Heart left ventricle (tissue), 16 donors: ENCODE results near the gene WNT11. TPM values are rescaled to one million over a fixed set of nuclear protein-coding genes. Genes with fewer than 3 reads are reported as not detected.

ENCODE experiments used
- ATAC-seq, 4 donors: fragments of 200-7000 bp; cut with Tn5 transposase; one replicate each; pipeline ENCODE4 v1.9.1; 2020 to 2022; ENCODE audit warnings: moderate library complexity in 4 of 4, mild to moderate bottlenecking in 3 of 4, moderate number of reproducible peaks in 1 of 4
- DNase-seq, 5 donors: peaks; one replicate each; pipeline ENCODE4 v3.0.0-alpha.2; 2020
- H3K27ac ChIP-seq, 12 donors: fragments of 200-600 bp; sonication (generic) in 4 of 12; one replicate each; pipeline versions ENCODE4 v1.5.0 to v1.8.0; 2016 to 2022; ENCODE audit warnings: mild to moderate bottlenecking in 2 of 12
- H3K27me3 ChIP-seq, 9 donors: fragments of 200-600 bp; sonication (generic) in 2 of 9; one replicate each; pipeline versions ENCODE4 v1.5.1 to v1.8.0; 2016 to 2022; ENCODE audit warnings: mild to moderate bottlenecking in 3 of 9
- H3K36me3 ChIP-seq, 9 donors: fragments of 200-600 bp; sonication (generic) in 2 of 9; one replicate each; pipeline versions ENCODE4 v1.5.0 to v1.8.0; 2018 to 2022; ENCODE audit warnings: mild to moderate bottlenecking in 2 of 9
- H3K4me1 ChIP-seq, 12 donors: fragments of 200-600 bp; sonication (generic) in 4 of 12; one replicate each; pipeline versions ENCODE4 v1.5.0 to v1.8.0; 2016 to 2022; ENCODE audit warnings: mild to moderate bottlenecking in 3 of 12
- H3K4me3 ChIP-seq, 12 donors: fragments of 200-600 bp; sonication (generic) in 4 of 12; one replicate each; pipeline versions ENCODE4 v1.5.0 to v1.8.0; 2017 to 2022; ENCODE audit warnings: mild to moderate bottlenecking in 9 of 12, moderate library complexity in 4 of 12
- H3K9me3 ChIP-seq, 12 donors: fragments of 200-600 bp; sonication (generic) in 4 of 12; one replicate each; pipeline versions ENCODE4 v1.5.0 to v1.8.0; 2016 to 2022; ENCODE audit warnings: mild to moderate bottlenecking in 1 of 12
- CTCF ChIP-seq, 12 donors: fragments of 200-600 bp; sonication (generic) in 4 of 12; IDR thresholded peaks; one replicate each; pipeline versions ENCODE4 v1.5.0 to v1.8.0; 2018 to 2022; ENCODE audit warnings: antibody characterized with exemption in 12 of 12, mild to moderate bottlenecking in 5 of 12
- POLR2A ChIP-seq, 2 donors: fragments of 450-650 bp; IDR thresholded peaks; one replicate each; pipeline ENCODE4 v1.6.1; 2017; ENCODE audit warnings: antibody characterized with exemption in 2 of 2, mild to moderate bottlenecking in 2 of 2, moderate library complexity in 2 of 2
- WGBS, 4 donors: extraction: QIAGEN DNeasy Blood & Tissue Kit in 2 of 4; methylation state at CpG; one replicate each; pipeline versions ENCODE4 v1.1.5 to v1.1.7; 2013 to 2018; 5-methylcytosine and 5-hydroxymethylcytosine counted together
- intact Hi-C, 10 donors: fragments of 100-400 bp; cut with DNase I; formaldehyde crosslinking; loops; one replicate each; pipeline versions ENCODE4 v1.11.1 to v1.14.2; 2022
- polyA plus RNA-seq, 2 donors: library from polyadenylated mRNA; stranded (reverse); fragments of 200-250 nt; gene quantifications; one replicate each; pipeline ENCODE4 v1.2.3, GENCODE V29; 2013
- total RNA-seq, 9 donors: library from RNA; depleted of rRNA in 2 of 9; stranded (reverse); fragments of >200 nt in 2 of 9; fragmentation: NEBNext Ultra II Directional in 3 of 9; extraction: Animal tissue kit (Norgen Biotek cat#: 25700) in 3 of 9; gene quantifications; one replicate each; pipeline versions ENCODE4 v1.1.0 to v1.2.4, GENCODE V29; 2016 to 2023
- donor health status: ischemic (EF 13 %, LVEDD 7.1; RV severe dilation, severe dysfunction).
- donor health status: healthy with polysubstance abuse.
- donor health status: DM: no; HTN: yes; CAD: no.
- donor health status: DM: no; HTN: no; CAD: no.
- donor health status: ischemic (EF 25% LVEDD 6.9; RV normal size, moderate dysfunction).
- donor health status: ischemic (EF 25% LVEDD 5.7; RV mildly dilated, moderate dysfunction).
- donor health status: healthy.
- donor health status: DM: yes; HTN: yes; CAD: no.
- donor health status: ischemic (EF 35%, LVEDD 5.7; RV mildly dilated, moderate dysfunction).
- donor health status: nonischemic (EF 11% LVEDD 7.7; RV severe dilation, severe dysfunction).
- donor health status: DM: yes; HTN: yes; CAD: no.
- donor health status: PGD.
- donor health status: ischemic (EF 29% LVEDD 5.4; RV normal size, mild dysfunction).
- donor health status: nonischemic (EF 23%, LVEDD 6.1; RV moderate dilation, normal function).

Gene WNT11
- total and polyA plus RNA-seq, 11 donors: 3.8 to 20.9 (median 8.1) TPM

GRCh38 chr11:76233196-76233921 lies 27.1 kb upstream of the WNT11 start:
- Histone ChIP-seq H3K9me3 (no peaks in the 10 kb centered on the region), H3K4me3 (no peak overlapping the region), H3K27ac (peak overlapping the region in 7 of 12 donors; percentile 74 to 90 (median 82)), H3K27me3 (no peaks in the 10 kb centered on the region), H3K36me3 (no peaks in the 10 kb centered on the region), H3K4me1 (peaks cover 0 to 21% (median 8%) of the 10 kb centered on the region in 12 donors)
- 95 to 97% (median 97%) methylated on average over 9 of the region's 9 CpGs for WGBS, 4 donors
- DNase-seq: peak in 1 of 5 donors; percentile 50
- TF ChIP-seq POLR2A (IDR thresholded peaks at IDR 0.05): no peak
- no peak for TF ChIP-seq CTCF (IDR thresholded peaks at IDR 0.05)
- intact Hi-C loops: loop anchor here in 2 of 10 donors (10.0 kb wide), 1 partner anchor 211 kb away; the partner anchor contains the start of gene EMSY (in 2 of the 2)
- ATAC-seq: no peak

GRCh38 chr11:76232026-76232665 lies 25.8 kb upstream of the WNT11 start:
- 70 to 81% (median 76%) methylated on average over 10 of the region's 10 CpGs for WGBS, 4 donors
- no peak for ATAC-seq
- H3K9me3 ChIP-seq: no peaks in the 10 kb centered on the region
- DNase-seq: peak in 1 of 5 donors; percentile 19
- H3K27me3 ChIP-seq: no peaks in the 10 kb centered on the region
- peaks cover 0 to 29% (median 8%) of the 10 kb centered on the region in 12 donors for H3K4me1 ChIP-seq
- H3K4me3 ChIP-seq: no peak overlapping the region
- H3K27ac ChIP-seq: no peak overlapping the region
- intact Hi-C loops: loop anchor here in 2 of 10 donors (10.0 kb wide), 1 partner anchor 213 kb away; the partner anchor contains the start of gene EMSY (in 2 of the 2)
- TF ChIP-seq POLR2A (IDR thresholded peaks at IDR 0.05) (no peak), CTCF (IDR thresholded peaks at IDR 0.05) (no peak)
- H3K36me3 ChIP-seq: no peaks in the 10 kb centered on the region

GRCh38 chr11:76231121-76231738 lies 24.9 kb upstream of the WNT11 start:
- Histone ChIP-seq H3K36me3 (no peaks in the 10 kb centered on the region), H3K27me3 (no peaks in the 10 kb centered on the region), H3K27ac (no peak overlapping the region), H3K4me3 (no peak overlapping the region), H3K4me1 (peaks cover 0 to 36% (median 6%) of the 10 kb centered on the region in 12 donors), H3K9me3 (no peaks in the 10 kb centered on the region)
- intact Hi-C loops: loop anchor here in 2 of 10 donors (10.0 kb wide), 1 partner anchor 214 kb away; the partner anchor contains the start of gene EMSY (in 2 of the 2)
- no peak for TF ChIP-seq POLR2A (IDR thresholded peaks at IDR 0.05)
- TF ChIP-seq CTCF (IDR thresholded peaks at IDR 0.05): no peak
- peak in 1 of 5 donors; percentile 20 for DNase-seq
- 92 to 93% (median 92%) methylated on average over 6 of the region's 6 CpGs for WGBS, 4 donors
- no peak for ATAC-seq

- Histone ChIP-seq H3K9me3 (no peaks in the 10 kb centered on the region), H3K27ac (no peak overlapping the region), H3K36me3 (no peaks in the 10 kb centered on the region), H3K4me3 (no peak overlapping the region), H3K4me1 (peaks cover 0 to 36% (median 7%) of the 10 kb centered on the region in 12 donors), H3K27me3 (no peaks in the 10 kb centered on the region)
- intact Hi-C loops: loop anchor here in 2 of 10 donors (10.0 kb wide), 1 partner anchor 214 kb away; the partner anchor contains the start of gene EMSY (in 2 of the 2)
- WGBS, 4 donors: 71 to 90% (median 82%) methylated on average over 6 to 8 of the region's 8 CpGs
- TF ChIP-seq POLR2A (IDR thresholded peaks at IDR 0.05): no peak
- TF ChIP-seq CTCF (IDR thresholded peaks at IDR 0.05): no peak
- DNase-seq (peak in 1 of 5 donors; percentile 44), ATAC-seq (no peak)
Observed at GRCh38 chr11:76230392-76230791, 24.1 kb upstream of the WNT11 start.
